ENCODE data around the gene HECW1. TPM values are rescaled to one million over a fixed set of nuclear protein-coding genes. Genes with fewer than 3 reads are reported as not detected.

The HECW1 gene
- total RNA-seq, 1 experiment from 2014 or later = 36.2 TPM

DNA sequence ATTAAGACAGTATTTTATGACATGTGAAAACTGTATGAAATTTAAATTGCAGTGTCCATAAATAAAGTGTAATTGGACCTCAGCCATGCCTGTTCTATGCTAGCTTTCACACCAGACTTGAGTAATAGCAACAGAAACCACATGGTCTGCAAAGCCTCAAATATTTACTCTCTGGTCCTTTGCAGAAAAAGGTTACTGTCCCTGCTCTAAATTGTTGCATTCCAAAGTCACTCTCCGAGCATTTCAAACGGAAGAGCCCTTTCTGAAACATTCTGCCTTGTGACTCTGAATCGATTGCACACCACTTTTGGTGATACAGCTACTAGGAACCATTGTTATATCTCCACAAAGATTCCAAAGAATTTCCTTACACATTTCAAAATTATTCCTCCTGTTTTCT, 389.4 kb downstream of the HECW1 start:
- DNase-seq (ENCODE audit: low spot score) = peak; percentile 55

DNA sequence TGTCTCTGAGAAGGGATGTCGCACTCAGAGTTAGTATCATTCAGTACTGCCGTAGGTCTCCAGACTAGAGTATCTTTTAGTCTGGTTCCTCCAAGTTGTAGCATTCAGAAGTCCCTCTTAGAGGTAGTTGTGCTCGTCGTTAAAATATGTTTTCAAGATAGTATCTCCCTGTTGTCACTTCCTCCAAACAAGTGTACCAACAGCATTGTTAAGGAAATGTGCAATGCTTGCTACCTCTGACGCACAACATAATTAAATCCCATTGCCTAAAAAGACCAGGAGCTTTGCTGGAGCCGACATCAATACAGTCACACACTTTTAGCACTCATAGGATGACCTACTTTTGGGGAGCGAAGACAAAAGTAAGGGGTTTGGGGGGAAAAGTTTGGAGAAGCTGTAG, 390.5 kb downstream of the HECW1 start:
- DNase-seq (ENCODE audit: low spot score) = no peak

DNA sequence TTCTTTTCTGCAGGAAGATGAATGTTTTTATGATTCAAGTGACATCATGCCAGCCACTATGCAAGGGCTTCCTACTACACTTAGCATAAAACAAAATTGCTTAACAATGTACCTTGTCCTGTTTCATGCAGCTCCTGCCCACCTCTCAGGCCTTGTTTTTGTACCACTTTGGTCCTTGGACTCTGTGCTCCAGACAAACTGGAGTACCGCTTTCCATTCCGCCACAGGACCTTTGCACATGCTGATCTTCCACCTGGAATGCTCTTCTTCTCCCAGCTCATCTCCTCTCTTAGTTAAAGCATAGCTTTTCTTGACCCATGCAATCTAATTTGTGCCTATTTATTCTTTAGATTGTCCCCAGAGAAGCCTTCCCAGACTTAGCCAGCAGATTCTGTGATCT, 393.0 kb downstream of the HECW1 start:
- DNase-seq (ENCODE audit: low spot score) = no peak

DNA sequence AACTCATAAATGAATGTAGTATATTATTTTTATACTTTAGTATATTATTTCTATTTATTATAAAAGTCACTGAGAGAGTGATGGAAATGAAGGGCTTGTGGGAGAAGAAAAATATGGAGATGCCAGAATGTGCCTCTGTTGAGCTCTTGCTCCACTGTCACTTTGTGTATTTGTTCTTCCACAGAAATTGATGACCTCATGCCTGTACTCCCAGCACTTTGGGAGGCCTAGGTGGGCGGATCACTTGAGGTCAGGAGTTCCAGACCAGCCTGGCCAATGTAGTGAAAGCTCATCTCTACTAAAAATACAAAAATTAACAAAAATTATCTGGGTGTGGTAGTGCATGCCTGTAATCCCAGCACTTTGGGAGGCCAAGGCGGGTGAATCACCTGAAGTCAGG, 394.0 kb downstream of the HECW1 start:
- no peak for DNase-seq (ENCODE audit: low spot score)

DNA sequence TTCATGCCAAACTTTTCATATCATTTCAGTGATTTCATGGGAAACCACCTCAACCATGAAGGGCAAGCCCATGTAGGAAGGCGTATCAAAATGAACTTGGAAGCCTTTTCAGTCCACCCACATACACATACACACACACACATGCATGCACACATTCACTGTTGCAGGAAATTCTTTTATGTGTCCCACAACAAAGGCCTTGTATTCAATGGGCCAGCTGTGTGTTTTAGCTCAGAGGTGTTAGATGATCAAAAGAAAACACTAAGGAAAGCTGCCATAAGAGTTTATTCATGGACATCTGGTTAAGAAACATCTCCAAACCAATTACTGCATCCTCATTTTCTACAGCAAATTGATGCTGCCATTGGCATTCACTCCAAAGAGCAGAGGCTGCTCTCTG, 396.0 kb downstream of the HECW1 start:
- DNase-seq (ENCODE audit: low spot score) = no peak

DNA sequence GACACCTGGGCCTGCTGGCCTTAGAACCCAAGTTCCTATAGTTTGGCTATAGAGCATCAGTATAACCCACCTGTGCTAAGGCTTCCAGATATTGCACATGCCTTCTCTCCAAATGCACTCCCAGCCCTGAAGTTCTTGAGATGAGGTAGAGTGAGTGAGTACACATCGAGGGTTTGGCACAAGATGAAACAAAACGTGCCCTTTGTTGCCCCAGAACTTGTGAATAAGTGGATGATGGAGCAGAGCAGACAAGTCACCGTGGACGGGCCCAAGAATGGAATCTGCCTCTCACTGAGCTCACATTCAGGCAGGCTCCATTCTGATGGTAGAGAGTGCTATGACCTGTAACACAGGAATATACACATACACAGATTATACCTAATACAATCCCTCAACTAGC, 397.5 kb downstream of the HECW1 start:
- no peak for DNase-seq (ENCODE audit: low spot score)

DNA sequence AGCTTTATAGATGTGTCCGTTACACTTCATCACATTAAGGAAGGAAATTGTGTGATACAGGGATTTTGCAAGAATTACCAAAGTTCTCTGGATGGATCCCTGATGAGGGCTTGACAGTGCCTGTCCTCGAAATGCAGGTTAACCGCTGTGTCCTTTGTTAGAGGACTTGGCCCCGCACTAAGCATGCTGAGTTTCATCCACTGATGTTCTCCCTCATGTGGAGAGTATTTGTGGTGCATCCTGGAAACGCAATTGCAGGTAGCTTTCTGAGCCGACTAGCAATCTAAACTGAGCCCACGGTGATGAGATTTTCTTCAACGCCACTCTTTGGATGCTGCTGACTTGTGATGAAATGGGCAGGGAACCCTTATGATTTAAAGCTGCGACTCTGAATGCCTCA, 398.6 kb downstream of the HECW1 start:
- no peak for DNase-seq (ENCODE audit: low spot score)

DNA sequence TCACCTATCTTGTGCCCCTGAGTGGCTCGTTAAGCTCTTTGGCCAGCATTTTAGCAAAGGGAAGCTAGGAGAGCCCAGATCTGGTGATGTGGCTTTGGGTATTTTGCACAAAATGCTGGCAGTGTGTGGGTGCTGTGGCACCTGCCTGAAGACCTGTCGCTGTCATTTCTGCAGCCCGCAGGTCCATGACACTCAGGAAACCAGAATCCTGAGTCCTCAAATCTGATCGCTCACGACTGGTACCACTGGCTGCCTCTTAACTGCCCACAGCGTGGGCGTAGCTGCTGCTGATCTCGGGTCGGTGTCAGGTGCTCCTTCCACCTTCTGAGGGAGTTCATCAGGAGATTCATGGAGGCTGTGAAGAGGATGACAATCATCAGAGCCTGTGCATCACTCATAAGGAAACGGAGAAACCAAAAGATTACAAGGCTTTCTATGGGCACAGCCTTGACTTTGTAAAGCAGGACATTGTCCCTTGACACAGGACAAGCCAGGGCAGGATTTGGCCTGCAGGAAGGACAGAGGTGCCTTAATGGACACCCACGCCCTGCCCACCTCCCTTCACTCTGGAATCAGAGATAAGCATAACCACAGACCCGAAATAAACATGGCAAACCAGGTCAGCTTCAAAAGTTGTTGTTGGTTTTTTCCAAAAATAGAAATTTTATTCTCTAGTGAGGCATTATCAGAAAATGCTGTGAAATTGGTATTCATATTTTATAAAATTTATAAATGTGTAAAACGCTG, 399.5 kb downstream of the HECW1 start:
- no peak for DNase-seq (ENCODE audit: low spot score)

DNA sequence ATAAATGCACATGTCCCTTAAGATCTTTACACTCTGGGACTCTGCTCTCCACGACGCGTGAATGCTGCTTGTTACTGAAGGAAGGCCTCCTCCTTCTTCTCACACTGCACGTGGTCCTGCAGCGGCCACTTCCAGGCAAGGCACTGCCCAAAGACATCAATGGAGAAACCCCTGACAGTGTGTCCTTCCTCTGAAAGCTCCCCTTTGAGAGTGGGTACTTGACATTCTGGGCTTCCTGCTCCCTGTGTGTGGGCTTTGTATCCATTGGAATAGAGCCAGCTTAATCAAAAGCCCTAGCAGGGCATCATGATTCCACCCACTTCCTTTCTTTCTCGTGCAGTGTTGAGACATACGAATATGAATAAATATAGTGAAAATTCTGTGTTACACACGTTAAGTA, 400.8 kb downstream of the HECW1 start:
- no peak for DNase-seq (ENCODE audit: low spot score)

DNA sequence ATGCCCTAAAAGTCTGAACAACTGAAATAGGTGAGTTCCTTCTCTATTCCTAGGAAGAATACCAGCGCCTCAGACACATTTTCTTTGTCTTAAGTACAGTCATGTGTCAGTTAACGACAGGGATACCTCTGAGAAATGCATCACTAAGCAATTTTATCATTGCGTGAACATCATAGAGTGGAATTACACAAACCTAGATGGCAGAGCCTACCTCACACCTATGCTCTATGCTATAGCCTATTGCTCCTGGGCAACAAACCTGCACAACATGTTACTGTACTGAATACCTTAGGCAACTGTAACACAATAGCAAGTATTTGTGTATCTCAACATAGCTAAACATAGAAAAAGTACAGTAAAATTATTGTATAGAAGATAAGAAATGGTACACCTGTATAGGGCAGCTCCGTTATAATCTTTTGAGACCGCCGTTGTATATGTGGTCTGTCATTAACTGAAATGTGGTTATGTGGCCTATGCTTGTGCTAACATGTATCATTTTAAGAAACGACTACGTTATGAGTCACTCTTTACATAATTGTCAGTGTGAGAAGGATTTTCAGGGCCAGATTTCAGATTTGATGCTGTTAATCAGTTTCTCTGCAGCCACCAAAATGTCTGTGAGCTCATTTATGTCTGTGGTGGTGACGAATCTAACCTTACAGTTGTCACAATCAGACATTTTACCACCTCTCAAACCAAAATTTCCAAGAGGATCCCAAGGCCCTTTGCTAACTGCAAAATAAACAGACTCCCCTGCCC, 404.3 kb downstream of the HECW1 start:
- DNase-seq (ENCODE audit: low spot score) = peak; percentile 44

DNA sequence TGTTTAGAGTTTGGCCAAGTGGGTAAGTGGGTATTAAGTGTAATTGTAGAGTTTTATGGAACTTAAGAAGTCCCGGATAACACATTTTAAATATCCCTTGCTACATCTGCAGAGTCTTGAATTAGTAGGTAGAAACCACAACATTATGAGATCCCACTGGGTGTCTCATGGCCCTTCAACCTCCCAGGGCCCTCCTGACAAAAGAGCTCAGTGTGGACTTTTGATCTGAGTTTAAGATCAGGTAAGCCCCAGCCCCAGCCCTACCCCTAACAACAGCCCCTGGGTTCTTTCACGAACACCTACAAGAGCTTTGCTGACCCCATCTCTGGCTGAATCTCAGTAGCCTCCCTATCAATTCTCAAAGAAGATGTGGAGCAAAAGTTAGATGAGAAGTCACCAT, 405.0 kb downstream of the HECW1 start:
- no peak for DNase-seq (ENCODE audit: low spot score)

DNA sequence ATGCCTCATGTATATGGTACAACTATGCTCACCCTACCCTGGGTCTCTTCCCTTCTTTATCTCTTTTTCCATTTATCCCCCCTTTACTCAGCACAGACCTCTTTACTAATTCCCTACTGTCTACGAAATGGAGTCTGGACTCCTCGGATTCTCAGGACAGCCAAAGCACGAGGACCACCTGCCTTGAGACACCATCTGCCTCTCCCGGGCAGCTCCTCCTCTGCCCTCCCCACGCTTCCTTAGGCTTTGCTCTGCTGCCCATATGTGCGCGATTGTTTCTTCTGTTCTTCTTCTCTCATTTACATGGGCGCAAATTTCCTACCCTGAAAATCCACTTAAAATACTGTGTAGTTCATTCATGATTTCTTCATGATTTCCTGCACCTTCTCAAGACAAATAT, 407.8 kb downstream of the HECW1 start:
- DNase-seq (ENCODE audit: low spot score) = no peak

DNA sequence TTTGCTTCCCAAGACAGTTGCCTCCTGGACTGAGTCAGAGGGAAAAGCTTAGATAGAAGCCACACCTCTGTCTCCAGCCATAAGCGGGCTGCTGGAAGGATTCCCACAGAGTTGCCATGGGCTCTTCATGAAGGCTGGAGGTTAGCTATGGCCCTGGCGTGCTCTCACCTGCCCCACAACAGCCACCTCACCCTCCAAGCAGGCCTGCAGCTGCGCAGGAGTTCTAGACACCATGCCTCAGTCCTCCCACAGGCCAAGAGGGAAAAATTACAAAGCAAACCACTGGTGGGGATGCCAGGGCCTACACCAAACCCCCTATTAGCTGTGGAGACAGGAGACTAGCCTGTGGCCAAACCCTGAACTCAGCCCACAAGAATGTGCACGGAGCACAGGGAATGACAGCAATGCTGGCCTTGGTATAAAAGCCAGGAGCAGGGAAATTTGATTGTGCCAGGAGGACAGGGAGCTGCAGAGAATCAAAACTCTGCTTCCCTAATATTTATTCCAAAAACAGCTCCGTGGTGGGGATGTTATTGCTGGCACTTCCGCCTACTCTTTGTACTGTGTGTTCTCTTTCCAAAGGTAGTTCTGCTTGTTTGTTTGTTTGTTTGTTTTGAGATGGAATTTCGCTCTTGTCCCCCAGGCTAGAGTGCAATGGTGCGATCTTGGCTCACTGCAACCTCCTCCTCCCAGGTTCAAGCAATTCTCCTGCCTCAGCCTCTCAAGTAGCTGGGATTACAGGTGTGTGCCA, 410.1 kb downstream of the HECW1 start:
- peak; percentile 79 for DNase-seq (ENCODE audit: low spot score)

DNA sequence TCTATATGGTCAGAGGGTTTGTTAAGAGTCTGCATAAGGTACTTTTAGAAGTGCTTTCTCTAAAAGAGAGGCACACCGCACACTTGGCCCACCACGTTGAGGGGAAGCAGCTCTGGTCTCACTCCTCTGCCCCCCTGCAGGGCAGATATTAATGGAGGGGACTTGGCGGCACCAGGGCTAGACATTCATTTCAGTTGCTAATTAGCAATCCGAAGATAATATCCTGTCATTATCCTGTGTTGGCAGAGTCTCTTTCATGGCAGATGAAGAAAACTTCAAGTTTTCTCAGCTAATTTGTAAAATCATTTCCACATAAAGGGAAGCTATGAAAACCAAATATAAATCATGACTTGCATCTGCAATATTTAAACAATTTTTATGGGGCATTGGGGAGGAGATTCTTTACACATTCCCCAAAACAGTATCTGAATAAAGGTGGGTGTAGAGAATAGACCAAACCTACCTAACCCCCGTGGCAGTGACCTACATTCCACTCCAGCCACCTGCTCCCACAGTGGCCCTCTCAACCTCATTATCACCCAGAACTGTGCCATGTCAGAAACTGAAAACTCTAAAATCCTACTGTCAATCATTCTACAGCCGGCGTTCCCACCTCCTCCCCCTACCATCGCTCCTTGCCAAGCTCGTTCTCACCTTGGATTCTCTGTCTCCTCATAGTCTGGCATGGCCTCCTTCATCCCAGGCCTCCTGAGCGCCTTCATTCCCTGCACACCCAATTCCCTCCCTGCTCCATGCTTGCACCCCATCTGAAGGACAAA, 416.3 kb downstream of the HECW1 start:
- no peak for DNase-seq (ENCODE audit: low spot score)

DNA sequence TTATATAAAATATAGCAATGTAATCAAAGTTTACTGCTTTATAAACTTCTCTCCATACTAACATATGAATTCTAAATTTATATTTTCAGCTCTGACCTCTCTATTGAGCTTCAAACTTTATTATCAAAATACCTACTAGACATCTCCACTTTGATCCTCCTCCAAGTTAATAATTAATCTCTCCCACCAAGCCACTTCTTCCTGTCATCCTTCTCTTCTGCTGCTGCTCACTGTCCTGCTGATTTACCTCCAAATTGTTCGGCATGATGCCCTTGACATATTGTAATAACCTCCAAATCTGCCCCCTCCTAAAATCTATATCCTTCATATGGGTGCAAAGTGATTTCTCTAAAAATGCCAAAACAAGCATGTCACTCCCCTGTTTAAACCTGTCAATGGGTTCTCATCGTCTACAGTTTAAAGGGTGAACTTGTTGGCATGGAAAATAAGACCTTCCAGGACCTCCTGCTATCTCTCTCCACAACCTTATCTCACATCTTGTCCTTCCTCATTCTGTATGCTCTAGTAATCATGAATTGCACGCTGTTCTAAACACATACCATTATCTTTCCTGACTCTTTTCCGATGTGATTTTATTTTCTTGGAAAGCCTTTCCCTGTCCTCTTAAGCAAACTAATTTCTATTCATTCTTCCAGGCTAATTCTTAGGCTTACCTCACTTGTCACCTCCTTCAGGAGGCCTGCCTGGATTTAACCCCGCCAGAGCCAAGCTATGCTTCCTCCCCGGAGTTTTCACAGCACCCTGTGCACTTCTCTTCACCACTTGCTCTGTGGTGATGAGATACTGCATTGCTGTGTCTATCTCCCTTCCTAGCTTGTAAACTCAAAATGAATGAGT, 418.3 kb downstream of the HECW1 start:
- no peak for DNase-seq (ENCODE audit: low spot score)

DNA sequence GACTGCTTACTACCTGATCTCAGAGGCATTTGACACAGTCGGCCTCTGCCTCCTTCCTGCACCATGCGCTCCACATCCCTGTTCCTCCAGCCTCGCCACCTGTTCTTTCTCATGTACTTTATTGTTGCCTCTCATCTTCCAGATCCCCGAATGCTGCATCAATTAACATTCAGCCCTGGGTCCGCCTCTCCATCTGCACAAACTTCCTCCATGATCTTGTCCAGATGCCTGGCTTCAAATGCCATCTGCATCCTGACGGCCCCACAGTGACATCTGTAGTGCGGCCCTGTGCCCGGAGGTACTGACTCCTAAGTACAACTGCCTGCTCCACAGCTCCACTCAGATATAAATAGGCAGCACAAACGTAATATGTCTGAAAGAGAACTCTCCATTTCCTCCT, 419.3 kb downstream of the HECW1 start:
- no peak for DNase-seq (ENCODE audit: low spot score)

DNA sequence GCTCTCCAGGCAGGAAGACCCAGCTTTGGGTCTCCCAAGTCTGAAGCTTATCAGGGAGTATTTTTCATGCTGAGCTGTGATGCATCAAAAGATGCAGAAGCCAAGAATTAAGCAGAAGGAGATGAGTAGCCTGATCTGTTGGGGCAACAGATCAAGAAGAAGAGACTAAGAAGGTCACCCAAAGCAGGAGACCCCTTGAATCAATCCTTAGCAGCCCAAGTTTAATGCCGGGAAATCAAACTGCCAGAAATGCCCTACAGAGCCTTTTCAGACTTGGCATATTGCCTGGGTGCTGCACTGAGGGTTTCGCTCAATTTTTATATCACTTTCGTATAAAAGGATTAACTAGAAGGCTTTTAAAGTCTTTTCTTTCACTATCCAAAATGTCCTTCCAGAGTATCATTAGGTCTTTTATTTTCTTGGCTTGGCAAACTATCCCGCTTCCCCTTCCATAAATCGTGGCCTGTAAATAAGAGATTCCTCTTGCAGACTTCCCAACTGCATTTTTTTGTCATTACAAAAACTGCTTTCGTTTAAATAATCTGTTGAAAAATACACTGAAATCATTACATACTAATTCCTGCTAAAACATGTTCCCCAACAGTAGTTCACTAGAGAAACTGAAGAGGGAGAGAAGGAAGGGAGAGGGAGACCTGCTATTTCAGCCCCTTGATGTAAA, 421.5 kb downstream of the HECW1 start:
- DNase-seq (ENCODE audit: low spot score) = no peak

DNA sequence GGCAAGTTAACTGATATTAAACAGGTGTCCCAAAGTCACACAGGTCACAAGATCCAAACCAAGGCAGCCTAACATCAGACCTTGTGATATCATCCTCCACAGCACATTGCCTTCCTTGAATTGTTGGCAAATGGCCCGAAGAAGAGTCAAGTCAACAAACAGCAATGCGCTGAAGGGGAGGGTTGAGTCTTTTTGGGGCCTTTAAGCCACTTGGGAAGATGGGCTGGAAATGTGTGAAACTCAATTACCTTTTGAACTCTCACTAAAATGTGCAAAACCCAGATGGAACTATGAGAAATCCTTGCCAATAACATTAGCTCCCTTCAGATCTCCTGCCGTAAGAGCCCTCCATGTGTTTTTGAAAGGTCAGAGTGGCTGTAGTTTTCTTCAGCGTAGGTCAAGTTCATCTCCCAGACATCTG, 422.6 kb downstream of the HECW1 start:
- DNase-seq (ENCODE audit: low spot score) = no peak

DNA sequence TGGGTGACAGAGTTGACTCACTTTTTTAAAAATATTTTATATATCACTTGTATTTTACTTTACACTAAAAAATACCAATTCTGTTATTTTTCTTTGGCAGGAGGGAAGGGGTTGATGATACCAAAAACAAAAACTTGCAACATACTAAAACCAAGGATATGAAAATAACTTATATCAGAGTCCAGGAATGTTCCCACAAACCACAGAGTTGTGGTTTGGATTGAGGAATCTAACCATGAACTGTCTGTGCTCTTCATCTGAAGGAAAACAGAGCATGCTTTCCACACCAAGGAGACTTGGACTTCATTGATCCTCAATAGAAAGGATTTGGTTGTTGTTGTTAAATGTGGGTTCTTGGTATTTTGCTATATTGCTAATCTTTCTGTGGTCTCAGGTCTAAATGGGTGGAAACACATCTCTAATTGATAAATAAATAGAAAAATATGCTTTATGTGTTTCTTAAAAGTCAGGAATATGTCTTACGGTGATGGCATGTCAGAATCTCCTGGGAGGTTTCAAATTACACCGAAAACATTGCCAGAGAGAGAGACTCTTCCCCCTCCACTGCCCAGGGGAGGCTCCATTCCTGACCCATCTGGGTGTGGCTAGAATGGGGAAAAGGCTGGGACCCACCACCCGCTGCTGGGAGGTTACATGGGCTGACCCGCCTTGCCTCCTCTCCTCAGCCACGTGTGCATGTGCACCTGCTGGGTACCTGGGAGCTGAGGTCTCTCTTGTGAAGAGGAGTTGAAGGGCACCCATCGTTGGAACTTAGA, 423.6 kb downstream of the HECW1 start:
- peak; percentile 72 for DNase-seq (ENCODE audit: low spot score)

DNA sequence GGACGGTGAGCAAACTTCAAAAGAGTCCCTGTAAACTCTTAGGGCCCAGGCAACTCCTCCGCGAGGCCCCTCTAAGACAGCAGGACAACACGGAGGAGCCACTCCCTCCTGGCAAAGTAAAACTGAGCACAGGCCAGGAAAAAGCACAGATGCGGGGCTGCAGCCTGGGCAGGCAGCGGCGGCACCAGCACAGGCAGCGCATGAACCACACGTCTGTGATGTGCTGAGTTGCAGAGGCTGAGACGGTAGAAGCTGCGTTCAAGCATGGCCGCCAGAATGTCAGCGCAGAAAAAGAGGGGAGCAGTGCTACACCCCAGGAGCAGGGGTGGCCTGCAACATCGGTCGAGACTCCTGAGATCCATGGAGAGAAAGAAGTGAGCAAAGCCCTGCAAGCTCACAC, 424.3 kb downstream of the HECW1 start:
- no peak for DNase-seq (ENCODE audit: low spot score)
